GM18511 (cell line): ENCODE results near the gene ST3GAL6.
A peak's percentile ranks its signal among the peaks of the same experiment; 100 is the strongest.

Source experiments
- ATAC-seq: cut with Tn5 transposase; IDR thresholded peaks from one replicate; pipeline ENCODE4 v1.9.1; 2021; ENCODE audit warnings: mild to moderate bottlenecking, moderate library complexity; ENCODE audit not compliant: unreplicated experiment

The ST3GAL6 gene, protein sequence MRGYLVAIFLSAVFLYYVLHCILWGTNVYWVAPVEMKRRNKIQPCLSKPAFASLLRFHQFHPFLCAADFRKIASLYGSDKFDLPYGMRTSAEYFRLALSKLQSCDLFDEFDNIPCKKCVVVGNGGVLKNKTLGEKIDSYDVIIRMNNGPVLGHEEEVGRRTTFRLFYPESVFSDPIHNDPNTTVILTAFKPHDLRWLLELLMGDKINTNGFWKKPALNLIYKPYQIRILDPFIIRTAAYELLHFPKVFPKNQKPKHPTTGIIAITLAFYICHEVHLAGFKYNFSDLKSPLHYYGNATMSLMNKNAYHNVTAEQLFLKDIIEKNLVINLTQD

DNA sequence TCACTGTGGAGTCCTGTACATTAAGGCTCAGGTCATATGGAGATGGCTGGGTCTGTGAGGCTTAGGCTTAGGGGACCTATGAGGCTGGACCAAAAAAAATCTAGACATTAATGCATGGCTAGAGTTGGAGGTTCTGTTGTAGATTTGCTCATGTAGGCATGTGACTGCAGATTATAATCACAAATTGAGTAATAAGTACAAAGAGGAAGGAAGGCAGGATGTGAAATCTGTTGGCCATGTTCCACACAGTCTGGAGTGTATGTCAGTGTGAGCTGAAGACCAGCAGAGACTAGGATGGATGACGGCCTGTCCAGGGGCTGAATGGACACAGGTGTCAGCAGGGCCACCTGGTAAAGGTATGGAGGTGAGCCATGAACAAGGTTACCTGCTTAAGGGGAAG lies at the start of gene ST3GAL6:
Gene ST3GAL6 (plus strand): TSS at position 265 of the 400 bp plus-strand sequence. CDS start 5,101 bp downstream, outside the sequence.
- peak; percentile 65 for ATAC-seq

DNA sequence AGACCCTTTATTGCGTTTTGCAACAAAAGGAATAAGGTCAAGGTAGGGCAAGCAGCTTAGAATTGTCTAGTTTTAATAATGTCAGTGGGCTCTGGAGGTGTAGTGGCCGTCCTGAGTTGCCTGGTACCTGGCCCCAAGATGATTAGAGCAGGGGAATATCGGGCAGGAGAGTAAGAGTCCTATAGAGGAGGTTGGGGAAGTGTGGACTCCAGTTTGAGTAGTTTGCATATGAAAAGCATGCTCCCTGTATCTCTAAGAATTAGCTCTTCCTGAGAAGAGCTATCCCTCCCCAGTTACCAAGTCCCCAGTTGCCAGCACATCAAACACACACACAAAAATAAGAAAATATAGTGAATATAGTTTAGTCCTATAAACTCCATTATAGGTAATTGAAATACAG lies 49.2 kb upstream of the ST3GAL6 start:
- ATAC-seq: no peak

DNA sequence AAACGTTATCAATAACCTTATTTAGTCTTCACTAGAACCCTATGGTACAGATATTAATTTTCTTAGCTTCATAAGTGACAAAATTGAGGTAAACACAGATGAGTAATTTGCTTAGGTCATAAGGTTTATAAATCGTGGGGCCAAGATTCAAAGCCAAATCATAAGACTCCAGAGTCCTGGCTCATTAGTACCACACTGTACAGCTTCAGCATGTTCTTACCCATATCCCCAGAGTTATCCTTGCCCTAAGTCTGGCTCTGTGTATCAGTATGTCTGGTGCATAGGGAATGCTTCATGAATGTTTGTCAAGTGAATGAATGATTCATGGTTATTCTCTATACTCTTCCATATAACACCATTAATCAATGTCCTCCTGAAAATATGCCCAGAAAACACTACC lies 45.6 kb upstream of the ST3GAL6 start:
- ATAC-seq: no peak

DNA sequence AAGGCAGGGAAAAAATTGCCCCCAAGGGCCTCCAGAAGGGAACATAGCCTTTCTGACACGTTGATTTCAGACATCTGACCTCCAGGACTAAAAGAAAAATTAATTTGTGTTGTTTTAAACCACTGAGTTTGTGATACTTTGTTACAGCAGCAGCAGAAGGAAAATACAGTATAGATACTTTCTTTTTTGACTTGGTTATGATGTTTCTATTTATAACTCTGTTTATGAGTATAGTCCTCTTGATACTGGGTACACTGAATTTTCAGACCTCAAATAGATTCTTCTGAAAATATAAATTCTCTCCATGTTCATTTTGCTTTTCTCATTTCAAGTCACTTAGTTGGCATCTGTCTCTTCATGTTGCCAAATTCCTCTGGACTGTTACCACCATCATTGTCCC lies 44.4 kb upstream of the ST3GAL6 start:
- no peak for ATAC-seq

DNA sequence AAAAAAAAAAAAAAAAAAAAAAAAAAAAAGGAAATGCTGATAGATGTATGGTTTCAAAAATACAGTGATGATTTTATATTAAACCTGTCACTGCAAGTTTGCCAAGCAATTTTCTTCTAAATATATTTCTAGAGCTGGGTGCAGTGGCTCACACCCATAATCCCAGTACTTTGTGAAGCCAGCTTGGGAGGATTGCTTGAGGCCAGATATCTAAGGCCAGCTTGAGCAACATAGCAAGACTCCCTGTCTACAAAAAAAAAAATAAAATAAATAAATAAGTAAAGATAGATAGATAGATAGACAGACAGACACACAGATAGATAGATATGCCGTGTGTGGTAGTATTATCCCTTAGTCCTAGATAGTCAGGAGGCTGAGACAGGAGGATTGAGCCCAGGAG lies 41.4 kb upstream of the ST3GAL6 start:
- no peak for ATAC-seq

DNA sequence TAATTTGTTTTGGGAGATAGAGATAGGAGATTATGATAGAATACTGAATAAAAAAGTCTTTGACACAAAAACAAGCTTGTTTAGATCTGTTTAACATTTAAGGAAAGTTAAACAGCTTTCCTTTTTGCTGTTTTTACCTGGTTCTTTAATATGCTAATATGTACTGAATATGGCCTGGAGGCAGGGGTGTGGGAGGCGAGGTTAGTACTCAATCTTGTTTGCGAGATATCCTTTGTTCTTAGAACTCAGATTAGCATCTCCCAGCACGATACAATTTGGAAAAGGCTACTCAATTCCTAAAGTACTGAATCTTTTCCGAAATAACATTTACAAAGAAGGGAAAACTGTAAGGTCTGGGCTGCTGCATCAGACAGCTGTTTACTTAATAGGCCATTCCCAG lies 40.8 kb upstream of the ST3GAL6 start:
- no peak for ATAC-seq

DNA sequence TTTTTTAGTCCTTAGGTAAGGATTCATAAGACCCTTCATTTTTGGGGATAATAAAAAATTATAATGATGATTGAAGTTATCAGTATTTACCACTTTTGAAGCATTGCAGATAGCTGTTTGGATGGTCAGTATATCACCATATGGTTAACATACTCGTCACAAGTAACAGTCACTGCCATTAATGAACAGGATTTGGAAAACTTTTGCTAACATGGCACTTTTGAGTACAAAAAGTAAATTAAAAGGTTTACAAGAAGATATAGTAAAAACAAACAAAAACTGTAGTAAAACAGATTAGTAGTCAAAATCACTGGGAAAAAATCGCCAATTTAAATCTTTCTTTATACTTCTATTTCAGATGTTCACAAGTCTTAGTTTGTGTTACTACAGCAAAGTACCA lies 37.8 kb upstream of the ST3GAL6 start:
- ATAC-seq: no peak

DNA sequence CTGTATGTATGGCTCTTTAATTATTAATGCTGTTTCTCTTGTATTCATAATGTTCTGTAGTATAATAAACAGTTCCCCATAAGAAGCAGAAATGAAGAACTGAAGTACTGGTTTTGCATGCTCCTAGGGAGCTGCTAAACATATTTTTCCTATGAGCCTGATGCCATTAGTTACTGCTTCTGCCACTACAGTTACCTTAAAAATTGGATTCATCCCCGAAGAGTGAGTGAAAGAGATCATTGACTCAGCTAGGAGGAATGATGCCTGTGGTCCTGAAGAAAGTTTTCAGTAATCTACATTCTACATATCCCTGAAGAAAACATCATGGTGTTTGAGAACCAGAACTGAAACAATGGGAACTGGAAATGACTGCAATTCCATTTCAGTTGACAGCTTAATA lies 37.1 kb upstream of the ST3GAL6 start:
- no peak for ATAC-seq

DNA sequence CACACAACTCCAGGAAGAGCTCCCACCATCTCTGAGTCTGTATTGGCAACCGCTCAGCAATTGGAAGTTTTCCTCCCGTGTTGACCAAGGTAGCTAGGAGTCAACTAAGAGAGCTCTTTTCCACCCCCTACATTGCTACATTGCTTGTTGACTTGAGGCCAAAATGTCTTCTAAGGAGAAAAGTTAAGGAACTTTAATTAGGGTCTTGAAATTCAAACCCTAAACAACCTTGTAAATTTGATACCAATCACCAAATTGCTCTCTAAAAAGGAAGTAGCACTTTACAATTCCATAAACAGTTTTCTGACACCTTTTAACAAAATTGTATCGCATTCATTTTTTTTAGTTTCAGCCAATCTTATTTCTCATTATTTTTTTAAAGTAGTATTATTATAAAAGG lies 35.5 kb upstream of the ST3GAL6 start:
- no peak for ATAC-seq

DNA sequence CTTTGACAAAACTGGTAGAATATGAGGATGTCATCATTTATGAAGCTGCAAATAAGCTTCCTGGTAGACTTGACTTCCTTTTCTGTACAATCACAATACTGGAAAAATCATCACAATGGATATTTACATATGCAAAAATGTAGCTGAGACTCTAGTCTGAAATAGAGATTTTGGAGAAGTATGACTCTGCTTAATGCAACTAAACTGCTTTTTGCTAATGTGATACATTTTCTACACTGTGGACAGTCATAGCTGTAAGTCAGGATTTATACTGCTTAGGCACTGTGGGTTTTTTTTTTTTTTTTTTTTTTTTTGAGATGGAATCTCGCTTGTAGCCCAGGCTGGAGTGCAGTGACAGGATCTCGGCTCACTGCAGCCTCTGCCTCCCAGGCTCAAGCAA lies 34.5 kb upstream of the ST3GAL6 start:
- no peak for ATAC-seq

DNA sequence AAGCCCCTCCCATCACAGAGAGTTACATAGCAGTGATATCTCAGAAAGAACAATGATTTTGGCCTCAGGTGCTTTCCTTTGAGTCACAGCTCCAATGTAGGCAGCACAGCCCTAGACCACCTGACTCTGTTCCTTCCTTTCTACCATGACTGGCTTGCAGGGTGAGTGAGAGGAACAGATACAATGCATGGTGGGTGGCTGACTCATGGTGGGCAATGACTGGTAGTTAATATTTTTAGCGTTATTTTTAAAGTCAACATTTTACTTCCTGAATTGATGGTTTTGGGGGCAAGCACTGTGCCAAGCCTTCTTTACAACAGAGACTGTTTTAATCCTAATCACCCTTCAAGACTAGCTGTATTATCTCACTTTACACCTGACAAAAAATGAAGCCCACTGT lies 32.8 kb upstream of the ST3GAL6 start:
- ATAC-seq: peak; percentile 41

DNA sequence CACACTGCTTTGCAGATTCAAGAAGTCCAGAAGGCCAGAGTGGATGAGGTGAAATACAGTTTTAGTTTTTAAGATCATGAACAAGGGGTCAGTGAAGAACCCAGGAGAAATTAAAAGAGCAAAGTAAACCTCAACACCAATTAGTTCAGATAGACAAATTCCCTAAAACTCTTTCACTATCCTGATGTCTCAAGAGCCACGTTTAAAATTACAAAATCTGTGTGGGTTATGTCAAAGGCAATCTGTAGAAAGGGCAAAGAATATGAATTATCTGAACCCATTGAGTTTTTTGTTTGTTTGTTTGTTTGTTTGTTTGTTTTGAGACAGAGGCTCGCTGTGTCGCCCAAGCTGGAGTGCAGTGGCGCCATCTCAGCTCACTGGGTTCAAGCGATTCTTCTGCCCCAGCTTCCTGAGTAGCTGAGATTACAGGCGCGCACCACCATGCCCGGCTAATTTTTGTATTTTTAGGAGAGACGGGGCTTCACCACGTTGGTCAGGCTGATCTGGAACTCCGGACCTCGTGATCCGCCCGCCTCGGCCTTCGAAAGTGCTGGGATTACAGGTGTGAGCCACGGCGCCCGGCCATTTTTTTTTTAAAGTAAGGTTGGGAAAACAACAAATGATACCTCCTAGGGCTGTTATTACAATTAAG lies 32.1 kb upstream of the ST3GAL6 start:
- ATAC-seq: no peak

DNA sequence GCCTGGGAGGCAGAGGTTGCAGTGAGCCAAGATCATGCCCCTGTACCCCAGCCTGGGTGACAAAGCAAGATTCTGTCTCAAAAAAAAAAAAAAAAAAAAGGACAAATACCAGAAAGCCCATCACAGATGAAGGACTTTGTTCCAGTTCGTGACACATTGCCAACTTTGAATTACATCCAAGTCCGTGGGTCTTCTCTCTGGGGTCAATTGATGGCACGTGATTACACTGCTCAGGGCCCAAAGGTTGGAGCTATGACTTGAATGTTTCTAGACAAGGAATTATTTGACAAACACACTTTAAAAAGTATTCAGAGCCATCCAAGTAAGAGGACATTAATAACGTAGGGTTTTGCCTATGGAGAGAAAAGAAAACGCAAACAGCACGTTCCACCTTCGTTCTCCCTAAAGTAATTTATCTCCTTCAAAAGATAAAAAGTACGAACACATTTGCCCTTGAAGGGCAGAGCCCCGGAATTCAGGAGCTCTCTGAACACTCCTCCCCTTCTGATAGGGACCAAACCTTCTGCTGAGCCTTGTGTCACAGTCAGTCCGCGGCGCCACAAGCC lies 31.3 kb upstream of the ST3GAL6 start:
- peak; percentile 48 for ATAC-seq

DNA sequence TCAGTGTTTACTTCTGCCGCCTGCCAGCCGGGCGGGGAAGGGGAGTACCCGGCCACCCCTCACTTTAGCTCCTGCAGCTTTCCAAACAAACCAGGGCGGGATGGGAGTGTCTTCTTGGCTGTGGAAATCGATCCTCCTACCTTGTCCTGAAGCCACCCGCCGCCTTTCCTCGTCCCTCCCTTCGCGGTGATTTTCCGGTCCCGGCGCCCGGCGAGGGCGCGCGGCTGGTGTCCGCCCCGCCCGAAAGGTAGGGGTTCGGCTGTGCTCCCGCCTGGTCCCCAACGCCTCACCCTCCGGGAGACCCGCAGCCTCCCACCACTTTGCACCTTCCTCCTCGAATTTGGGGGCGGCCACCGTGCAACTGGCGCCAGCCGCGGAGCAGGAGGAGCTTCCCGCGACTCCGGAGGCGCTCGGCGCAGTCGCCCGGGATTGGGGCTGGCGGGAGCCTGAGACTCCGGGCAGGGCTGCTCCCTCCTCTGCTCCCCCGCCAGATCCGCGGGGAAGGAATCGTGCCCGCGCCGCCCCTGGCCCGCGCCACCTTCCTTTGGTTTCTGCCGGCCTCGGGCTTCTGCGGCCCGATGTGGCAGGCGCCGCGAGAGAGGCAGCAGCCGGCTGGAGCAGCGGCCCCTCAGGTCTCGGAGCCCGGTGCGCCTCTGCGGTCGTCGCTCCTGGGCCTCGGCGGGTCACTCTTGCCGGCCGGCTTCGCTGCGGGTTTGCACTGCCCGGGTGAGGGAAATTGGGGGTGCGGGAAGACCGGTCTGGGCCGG lies 30.7 kb upstream of the ST3GAL6 start:
- peak; percentile 53 for ATAC-seq

DNA sequence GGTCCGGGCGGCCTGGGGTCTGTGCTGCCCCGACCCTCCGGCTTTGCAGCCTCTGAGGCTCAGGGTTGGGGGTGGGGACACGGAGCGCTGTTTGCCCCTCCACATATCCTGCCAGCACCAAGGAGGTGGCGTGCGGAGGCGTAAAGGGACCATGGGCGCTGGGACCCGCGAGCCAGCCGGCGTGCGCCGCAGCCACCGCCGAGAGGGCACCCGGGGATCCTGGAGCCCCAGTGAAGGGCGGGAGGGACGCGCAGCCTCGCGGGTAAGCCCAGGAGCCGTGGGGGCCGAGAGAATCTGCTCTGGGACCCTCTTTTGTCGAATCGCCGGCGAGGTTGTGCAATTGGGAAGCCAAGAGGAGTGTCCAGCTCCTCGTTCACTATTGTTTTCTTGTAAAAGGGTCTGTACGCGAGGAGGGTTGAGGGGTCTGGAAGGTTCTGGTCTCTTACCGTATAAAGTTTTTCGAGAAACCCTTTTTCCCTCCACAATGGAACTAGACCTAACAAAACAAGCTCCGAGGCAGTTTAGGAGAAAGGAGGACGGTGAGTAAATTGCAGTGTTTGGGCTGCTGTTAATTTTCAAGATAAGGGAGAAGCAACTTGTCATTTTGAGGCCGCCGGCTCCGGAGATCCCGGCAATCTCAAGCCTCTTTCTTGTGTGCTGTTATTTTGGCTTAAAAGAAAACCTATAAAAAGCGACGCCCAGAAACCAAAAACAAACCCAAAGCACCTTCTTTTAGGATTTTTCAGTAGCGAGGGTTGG lies 29.9 kb upstream of the ST3GAL6 start:
- ATAC-seq: peak; percentile 29

DNA sequence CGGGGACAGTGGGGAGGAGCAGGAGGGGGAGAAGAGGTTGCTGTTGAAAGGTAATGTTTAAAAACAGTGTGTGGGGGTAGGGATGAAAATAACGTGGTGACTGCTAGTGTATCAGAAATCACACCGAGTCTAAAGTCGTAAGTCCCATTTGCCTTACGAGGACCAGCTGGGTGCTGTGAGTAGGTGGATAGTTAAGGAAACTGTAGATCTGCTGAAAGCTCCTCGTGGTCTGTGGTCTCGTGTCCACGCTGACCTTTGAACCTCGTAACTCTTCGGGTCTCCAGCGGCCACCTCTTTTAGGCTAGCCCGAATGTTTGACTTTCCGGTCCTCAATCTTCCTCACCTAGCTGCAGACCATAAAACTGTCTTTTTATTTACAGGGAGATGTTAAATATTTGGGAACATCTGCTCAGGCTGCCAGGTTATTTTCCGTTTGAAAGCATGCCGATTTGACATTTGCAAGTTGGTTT lies 29.3 kb upstream of the ST3GAL6 start:
- ATAC-seq: peak; percentile 40

DNA sequence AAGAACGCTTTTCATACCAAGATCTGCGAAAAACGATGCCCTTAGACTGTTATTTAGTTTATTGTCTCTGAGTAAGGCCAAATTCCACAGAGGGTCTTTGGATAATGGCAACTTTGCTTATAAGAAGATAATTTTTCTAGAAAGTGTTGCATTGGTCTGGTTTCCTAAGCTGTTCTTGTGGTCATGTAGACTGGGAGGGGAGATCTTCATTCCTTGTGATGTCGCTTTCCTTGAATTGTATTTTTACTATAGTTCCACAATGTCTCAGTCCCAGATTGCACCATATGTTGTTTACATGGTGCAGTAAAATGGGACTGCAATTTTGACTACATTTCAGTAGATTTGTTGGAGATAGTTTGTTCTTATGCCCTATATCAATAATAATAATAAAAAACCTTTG lies 28.8 kb upstream of the ST3GAL6 start:
- no peak for ATAC-seq

DNA sequence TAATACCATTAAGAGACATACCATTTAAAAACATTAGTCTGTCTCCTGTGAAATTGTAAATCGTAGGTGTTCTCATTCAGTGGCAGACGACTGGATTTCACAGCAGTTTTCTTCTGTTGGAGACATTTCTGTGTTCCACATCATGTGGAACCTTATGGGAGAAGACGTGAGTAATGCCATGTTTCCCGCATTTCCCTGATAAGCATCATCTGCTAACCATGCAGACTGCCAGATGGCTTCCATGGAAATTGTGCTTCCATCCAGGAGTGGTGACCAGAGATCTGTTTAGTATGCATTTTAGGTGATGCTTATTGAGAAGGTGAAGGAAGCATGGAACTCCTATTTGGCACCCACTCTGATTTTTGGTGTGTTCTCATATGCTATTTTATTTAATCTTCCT lies 28.4 kb upstream of the ST3GAL6 start:
- no peak for ATAC-seq

DNA sequence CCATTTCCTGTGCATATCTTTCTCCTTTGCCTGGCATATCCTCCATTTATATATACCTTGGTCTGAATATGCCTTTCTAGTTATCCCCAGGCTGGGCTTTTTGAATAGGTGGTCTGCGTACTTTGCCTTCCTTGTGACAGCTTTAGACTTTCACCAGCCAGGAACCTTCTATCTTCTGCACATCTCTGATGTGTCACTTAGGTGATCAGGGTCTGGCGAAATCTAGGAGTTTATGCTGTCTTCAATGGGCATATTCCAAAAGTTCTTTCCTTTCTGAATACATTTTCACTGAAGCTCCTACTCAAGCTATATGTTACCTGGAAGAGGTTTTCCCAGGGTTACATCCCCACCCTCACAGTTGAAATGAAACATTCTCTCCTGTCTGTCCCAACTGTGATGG lies 27.8 kb upstream of the ST3GAL6 start:
- ATAC-seq: no peak

DNA sequence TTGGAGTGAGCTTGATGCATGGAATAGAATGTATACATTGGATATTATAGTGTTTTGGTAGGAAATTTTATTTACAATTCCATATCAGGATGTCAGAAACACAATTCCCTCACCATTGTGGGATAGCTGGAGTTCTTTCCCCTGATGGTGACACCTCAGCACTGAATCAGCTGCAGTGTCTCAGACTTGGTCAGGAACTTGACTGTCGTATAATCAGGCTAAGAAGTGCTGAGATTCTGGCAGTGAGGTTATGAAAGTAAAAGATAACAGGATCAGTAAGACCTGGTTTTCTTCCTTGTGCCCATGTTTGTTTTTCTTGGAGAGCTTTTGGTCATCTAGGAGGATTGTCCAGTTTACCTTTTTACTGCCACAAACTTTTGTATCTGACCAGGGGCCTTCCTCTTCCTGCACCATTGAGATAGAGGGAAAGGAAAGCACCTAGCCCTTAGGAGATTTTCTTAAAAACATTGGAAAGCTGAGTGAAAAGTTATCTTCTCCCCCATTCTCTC lies 27.3 kb upstream of the ST3GAL6 start:
- ATAC-seq: no peak

DNA sequence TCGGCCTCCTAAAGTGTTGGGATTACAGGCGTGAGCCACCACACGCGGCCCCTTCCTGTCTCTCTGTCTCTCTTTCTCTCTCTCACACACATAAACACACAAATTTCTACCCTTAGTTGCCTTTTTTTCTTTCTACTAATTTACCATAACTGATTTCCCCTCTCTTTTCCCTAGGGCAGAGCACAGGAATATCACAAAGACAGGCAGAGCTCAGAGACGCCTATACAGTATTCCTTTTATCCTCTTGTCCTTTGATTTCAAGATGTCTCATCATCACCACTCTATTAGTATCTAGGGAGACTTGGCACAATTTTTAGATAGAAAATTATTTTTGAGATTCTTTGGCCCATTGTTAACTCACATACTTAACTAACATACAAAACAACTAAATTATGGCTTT lies 25.8 kb upstream of the ST3GAL6 start:
- ATAC-seq: no peak
